Spleen (tissue), 11 donors: ENCODE measurements around the gene PIH1D1. TPM values are rescaled to one million over a fixed set of nuclear protein-coding genes. Genes with fewer than 3 reads are reported as not detected.
"Not testable (repeated sequence)": the region's sequence is repeated elsewhere in the genome, so short reads cannot be mapped to it uniquely, and the experiment has no call there.

Source experiments
- DNase-seq: peaks from one replicate; pipeline ENCODE4 v3.0.0-alpha.2; 2020
- H3K27ac ChIP-seq, 8 donors: fragments of 200-600 bp; sonication (generic) in 7 of 8; 1 replicate in 4 of 8; 2 replicates in 4 of 8; pipeline versions ENCODE4 v1.5.0 to v1.8.0; 2016 to 2021; ENCODE audit warnings: inconsistent platforms in 4 of 8, mild to moderate bottlenecking in 4 of 8, moderate library complexity in 1 of 8
- H3K27me3 ChIP-seq, 7 donors: fragments of 200-600 bp; sonication (generic) in 6 of 7; replicated peaks in 1 of 7; 1 replicate in 4 of 7; 2 replicates in 3 of 7; pipeline versions ENCODE4 v1.5.0 to v1.8.0; 2016 to 2021; ENCODE audit warnings: inconsistent platforms in 3 of 7, mild to moderate bottlenecking in 1 of 7
- H3K36me3 ChIP-seq, 6 donors: fragments of 200-600 bp; sonication (generic) in 5 of 6; 1 replicate in 4 of 6; 2 replicates in 2 of 6; pipeline versions ENCODE4 v1.5.0 to v1.8.0; 2016 to 2021; ENCODE audit warnings: inconsistent platforms in 2 of 6
- H3K4me1 ChIP-seq, 6 donors: fragments of 200-600 bp; sonication (generic) in 5 of 6; 1 replicate in 3 of 6; 2 replicates in 3 of 6; pipeline versions ENCODE4 v1.5.0 to v1.8.0; 2016 to 2021; ENCODE audit warnings: inconsistent platforms in 3 of 6
- H3K4me3 ChIP-seq, 8 donors: fragments of 200-600 bp; sonication (generic) in 7 of 8; 1 replicate in 4 of 8; 2 replicates in 4 of 8; pipeline versions ENCODE4 v1.5.0 to v1.8.0; 2016 to 2021; ENCODE audit warnings: inconsistent platforms in 4 of 8, mild to moderate bottlenecking in 4 of 8, moderate library complexity in 2 of 8
- H3K9me3 ChIP-seq, 8 donors: fragments of 200-600 bp; sonication (generic) in 7 of 8; 1 replicate in 4 of 8; 2 replicates in 4 of 8; pipeline versions ENCODE4 v1.5.0 to v1.8.0; 2016 to 2021; ENCODE audit warnings: inconsistent platforms in 4 of 8
- CTCF ChIP-seq, 11 experiments: fragments of 200-600 bp in 7 of 11; fragments of 450-650 bp in 4 of 11; sonication (generic) in 4 of 11; IDR thresholded peaks in 8 of 11; conservative IDR thresholded peaks in 3 of 11; 1 replicate in 7 of 11; 2 replicates in 4 of 11; pipeline versions ENCODE4 v1.4.0 to v1.8.0; 2016 to 2021; ENCODE audit warnings: antibody characterized with exemption in 11 of 11, inconsistent platforms in 4 of 11, mild to moderate bottlenecking in 1 of 11
- POLR2A ChIP-seq, 3 donors: fragments of 450-650 bp; IDR thresholded peaks; one replicate each; pipeline ENCODE4 v1.5.1; 2017; ENCODE audit warnings: antibody characterized with exemption in 3 of 3, mild to moderate bottlenecking in 1 of 3
- POLR2AphosphoS5 ChIP-seq, 3 donors: sonication (generic); formaldehyde crosslinking; IDR thresholded peaks; one replicate each; pipeline ENCODE4 v1.5.1; 2017; ENCODE audit warnings: antibody characterized with exemption in 3 of 3
- WGBS, 5 donors: extraction: QIAGEN DNeasy Blood & Tissue Kit in 3 of 5; methylation state at CpG; one replicate each; pipeline versions ENCODE4 v1.1.5 to v1.1.7; 2013 to 2018; 5-methylcytosine and 5-hydroxymethylcytosine counted together
- intact Hi-C: fragments of 100-400 bp; cut with DNase I; formaldehyde crosslinking; loops from one replicate; pipeline ENCODE4 v1.15.0; 2023; ENCODE audit warnings: low total_unique reads
- polyA plus RNA-seq, 3 donors: library from polyadenylated mRNA; stranded (reverse); fragments of 200-250 nt; gene quantifications; one replicate each; pipeline ENCODE4 v1.2.1, GENCODE V29; 2013
- total RNA-seq, 7 donors: library from RNA; depleted of rRNA in 3 of 7; stranded (reverse); fragments of >200 nt in 3 of 7; fragmentation: NEBNext Ultra II Directional in 4 of 7; extraction: Animal tissue kit (Norgen Biotek cat#: 25700) in 4 of 7; gene quantifications; one replicate each; pipeline versions ENCODE4 v1.1.0 to v1.2.1, GENCODE V29; 2016 to 2021
- donor health status: healthy with polysubstance abuse.
- donor health status: DM: no; HTN: no; CAD: no; lungs with moderate emphysema.
- donor health status: DM: no; HTN: no; CAD: no.
- donor health status: Bipolar disorder and iron deficiency.
- donor health status: healthy.
- donor health status: DM: no; HTN: no; CAD: no.
- donor health status: DM: yes; HTN: yes; CAD: no.

The PIH1D1 gene
- total and polyA plus RNA-seq, 10 donors, result 76.0 to 140 (median 86.3) TPM

- peaks cover 0 to 4% (median 0%) of the 10 kb centered on the region in 7 donors for H3K27me3 ChIP-seq
- peaks cover 0 to 81% (median 38%) of the 10 kb centered on the region in 6 donors for H3K4me1 ChIP-seq
- peak overlapping the region in 2 of 8 donors; percentile 12 to 33 for H3K4me3 ChIP-seq
- TF ChIP-seq POLR2AphosphoS5 (IDR thresholded peaks at IDR 0.05), result peak in 1 of 3 donors; percentile 34
- TF ChIP-seq POLR2A (IDR thresholded peaks at IDR 0.05), result no peak
- no peak for TF ChIP-seq CTCF (IDR thresholded peaks at IDR 0.05 in 8 of 11, conservative IDR thresholded peaks at IDR 0.05 in 3 of 11)
- H3K27ac ChIP-seq, result peak overlapping the region in 4 of 8 donors; percentile 23 to 56 (median 50)
- H3K9me3 ChIP-seq, result no peaks in the 10 kb centered on the region
- intact Hi-C loops, result loop anchor here (10.0 kb wide), 1 partner anchor 183 kb away; no protein-coding TSS in a partner anchor
- no peak for DNase-seq
- 75 to 92% (median 84%) methylated on average over 29 to 32 of the region's 32 CpGs for WGBS, 5 donors
- H3K36me3 ChIP-seq, result peaks cover 0 to 44% (median 22%) of the 10 kb centered on the region in 6 donors
Measured at GRCh38 chr19:49447485-49448431, 3.9 kb downstream of the PIH1D1 start.

GRCh38 chr19:49445997-49446396 is 5.6 kb downstream of the PIH1D1 start:
- WGBS, 5 donors, result 64 to 94% (median 89%) methylated on average over 3 of the region's 3 CpGs
- no peak for TF ChIP-seq POLR2A (IDR thresholded peaks at IDR 0.05)
- TF ChIP-seq CTCF (IDR thresholded peaks at IDR 0.05 in 8 of 11, conservative IDR thresholded peaks at IDR 0.05 in 3 of 11), result no peak
- no peak for TF ChIP-seq POLR2AphosphoS5 (IDR thresholded peaks at IDR 0.05)
- Histone ChIP-seq H3K4me1 (peaks cover 0 to 83% (median 40%) of the 10 kb centered on the region in 6 donors), H3K9me3 (no peaks in the 10 kb centered on the region), H3K4me3 (no peak overlapping the region), H3K27ac (no peak overlapping the region), H3K36me3 (peaks cover 0 to 44% (median 22%) of the 10 kb centered on the region in 6 donors), H3K27me3 (peaks cover 0 to 22% (median 16%) of the 10 kb centered on the region in 7 donors)
- DNase-seq, result no peak
- intact Hi-C loops, result loop anchor here (10.0 kb wide), 1 partner anchor 181 kb away; no protein-coding TSS in a partner anchor

- WGBS, 5 donors, result 54 to 73% (median 66%) methylated on average over 5 of the region's 5 CpGs
- H3K27ac ChIP-seq, result peak overlapping the region in 3 of 8 donors; percentile 74 to 86 (median 83)
- intact Hi-C loops, result loop anchor here (10.0 kb wide), 1 partner anchor 179 kb away; no protein-coding TSS in a partner anchor
- peak overlapping the region in 1 of 8 donors; percentile 81 for H3K4me3 ChIP-seq
- H3K36me3 ChIP-seq, result peaks cover 0 to 32% (median 19%) of the 10 kb centered on the region in 6 donors
- H3K4me1 ChIP-seq, result peaks cover 0 to 68% (median 27%) of the 10 kb centered on the region in 6 donors
- H3K27me3 ChIP-seq, result peaks cover 1 to 40% (median 34%) of the 10 kb centered on the region in 7 donors
- not testable (repeated sequence) for H3K9me3 ChIP-seq, DNase-seq
Measured at GRCh38 chr19:49444100-49444700, 7.4 kb downstream of the PIH1D1 start.

- Histone ChIP-seq H3K9me3 (no peaks in the 10 kb centered on the region), H3K27me3 (peaks cover 4 to 46% (median 41%) of the 10 kb centered on the region in 7 donors), H3K27ac (peak overlapping the region; percentile 14 to 87 (median 78)), H3K4me1 (peaks cover 0 to 63% (median 24%) of the 10 kb centered on the region in 6 donors), H3K4me3 (peak overlapping the region; percentile 65 to 81 (median 76)), H3K36me3 (peaks cover 0 to 26% (median 14%) of the 10 kb centered on the region in 6 donors)
- WGBS, 5 donors, result 0 to 1% (median 0%) methylated on average over 37 to 47 of the region's 47 CpGs
- DNase-seq, result peak; percentile 98
- intact Hi-C loops, result loop anchor here (2.0 to 10.0 kb wide), 2 partner anchors 51 to 179 kb away; no protein-coding TSS in a partner anchor
- peak; percentile 65 to 83 (median 76) for TF ChIP-seq POLR2AphosphoS5 (IDR thresholded peaks at IDR 0.05)
- TF ChIP-seq POLR2A (IDR thresholded peaks at IDR 0.05), result peak in 1 of 3 donors; percentile 2
- peak; percentile 88 to 97 (median 93) for TF ChIP-seq CTCF (IDR thresholded peaks at IDR 0.05 in 8 of 11, conservative IDR thresholded peaks at IDR 0.05 in 3 of 11)
Measured at GRCh38 chr19:49443366-49444099, 8.1 kb downstream of the PIH1D1 start.
